ENCODE data around the gene ACTRT3.

The ACTRT3 gene

GRCh38 chr3:169804681-169805080 is 35.3 kb upstream of the ACTRT3 start:
- WGBS, 2 experiments: 86% methylated on average over 2 of the region's 3 CpGs; no CpG with 5 or more reads in 1 of the 2 experiments
- H3K27ac ChIP-seq (ENCODE audit: insufficient read depth, low read depth, low read length, poor library complexity, severe bottlenecking): no peak overlapping the region
- H3K9me3 ChIP-seq (ENCODE audit: control insufficient read depth, low read length): no peaks in the 10 kb centered on the region
- no peaks in the 10 kb centered on the region for H3K4me1 ChIP-seq (ENCODE audit: control insufficient read depth, insufficient read depth, low read length)
- H3K36me3 ChIP-seq (ENCODE audit: control insufficient read depth, insufficient read depth, low read length): peaks cover 4% of the 10 kb centered on the region
- no peaks in the 10 kb centered on the region for H3K27me3 ChIP-seq (ENCODE audit: control insufficient read depth, insufficient read depth, low read length, poor library complexity, severe bottlenecking)
- no peak overlapping the region for H3K4me3 ChIP-seq (ENCODE audit: insufficient read depth, low read depth, low read length)

DNA sequence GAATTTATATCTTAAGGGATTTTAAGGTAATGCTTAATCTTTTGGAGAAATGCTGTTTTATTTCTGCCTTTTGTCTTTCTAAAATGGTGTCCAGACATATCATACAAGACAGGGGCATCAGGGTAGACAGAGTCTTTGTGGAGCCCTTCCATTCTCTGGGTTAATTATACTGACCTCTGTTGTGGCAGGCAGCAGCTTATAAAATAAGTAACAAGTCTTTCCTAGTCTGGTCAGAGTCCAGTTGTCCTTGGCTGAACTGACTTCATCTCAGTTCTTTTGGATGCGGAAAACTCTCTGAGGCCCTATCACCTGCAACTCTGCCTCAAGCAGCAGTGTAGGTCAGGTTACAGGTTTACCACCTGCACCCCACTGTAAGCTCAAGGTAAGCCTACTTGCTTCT is 23.0 kb upstream of the ACTRT3 start:
- H3K9me3 ChIP-seq (ENCODE audit: control insufficient read depth, low read length): no peaks in the 10 kb centered on the region
- no peak overlapping the region for H3K4me3 ChIP-seq (ENCODE audit: insufficient read depth, low read depth, low read length)
- 88 to 98% methylated on average over 1 of the region's 1 CpG for whole genome bisulfite sequencing, 2 experiments
- H3K27me3 ChIP-seq (ENCODE audit: control insufficient read depth, insufficient read depth, low read length, poor library complexity, severe bottlenecking): no peaks in the 10 kb centered on the region
- H3K4me1 ChIP-seq (ENCODE audit: control insufficient read depth, insufficient read depth, low read length): no peaks in the 10 kb centered on the region
- H3K27ac ChIP-seq (ENCODE audit: insufficient read depth, low read depth, low read length, poor library complexity, severe bottlenecking): no peak overlapping the region
- no peaks in the 10 kb centered on the region for H3K36me3 ChIP-seq (ENCODE audit: control insufficient read depth, insufficient read depth, low read length)

- Histone ChIP-seq H3K4me3 (ENCODE audit: insufficient read depth, low read depth, low read length) (no peak overlapping the region), H3K27me3 (ENCODE audit: control insufficient read depth, insufficient read depth, low read length, poor library complexity, severe bottlenecking) (no peaks in the 10 kb centered on the region), H3K9me3 (ENCODE audit: control insufficient read depth, low read length) (no peaks in the 10 kb centered on the region), H3K36me3 (ENCODE audit: control insufficient read depth, insufficient read depth, low read length) (peaks cover 4% of the 10 kb centered on the region), H3K27ac (ENCODE audit: insufficient read depth, low read depth, low read length, poor library complexity, severe bottlenecking) (no peak overlapping the region), H3K4me1 (ENCODE audit: control insufficient read depth, insufficient read depth, low read length) (no peaks in the 10 kb centered on the region)
- WGBS, 2 experiments: 92 to 94% methylated on average over 4 of the region's 4 CpGs
These were observed 21.5 kb upstream of the ACTRT3 start for GRCh38 chr3:169790687-169791429.

GRCh38 chr3:169790219-169790618 is 20.9 kb upstream of the ACTRT3 start:
- Histone ChIP-seq H3K27me3 (ENCODE audit: control insufficient read depth, insufficient read depth, low read length, poor library complexity, severe bottlenecking) (no peaks in the 10 kb centered on the region), H3K9me3 (ENCODE audit: control insufficient read depth, low read length) (no peaks in the 10 kb centered on the region), H3K4me1 (ENCODE audit: control insufficient read depth, insufficient read depth, low read length) (no peaks in the 10 kb centered on the region), H3K27ac (ENCODE audit: insufficient read depth, low read depth, low read length, poor library complexity, severe bottlenecking) (no peak overlapping the region), H3K36me3 (ENCODE audit: control insufficient read depth, insufficient read depth, low read length) (peaks cover 8% of the 10 kb centered on the region), H3K4me3 (ENCODE audit: insufficient read depth, low read depth, low read length) (no peak overlapping the region)

GRCh38 chr3:169787791-169788190 is 18.4 kb upstream of the ACTRT3 start:
- H3K4me3 ChIP-seq (ENCODE audit: insufficient read depth, low read depth, low read length): no peak overlapping the region
- no peak overlapping the region for H3K27ac ChIP-seq (ENCODE audit: insufficient read depth, low read depth, low read length, poor library complexity, severe bottlenecking)
- H3K9me3 ChIP-seq (ENCODE audit: control insufficient read depth, low read length): no peaks in the 10 kb centered on the region
- no peaks in the 10 kb centered on the region for H3K27me3 ChIP-seq (ENCODE audit: control insufficient read depth, insufficient read depth, low read length, poor library complexity, severe bottlenecking)
- peaks cover 14% of the 10 kb centered on the region for H3K36me3 ChIP-seq (ENCODE audit: control insufficient read depth, insufficient read depth, low read length)
- H3K4me1 ChIP-seq (ENCODE audit: control insufficient read depth, insufficient read depth, low read length): no peaks in the 10 kb centered on the region
- 83 to 88% methylated on average over 1 of the region's 1 CpG for WGBS, 2 experiments

DNA sequence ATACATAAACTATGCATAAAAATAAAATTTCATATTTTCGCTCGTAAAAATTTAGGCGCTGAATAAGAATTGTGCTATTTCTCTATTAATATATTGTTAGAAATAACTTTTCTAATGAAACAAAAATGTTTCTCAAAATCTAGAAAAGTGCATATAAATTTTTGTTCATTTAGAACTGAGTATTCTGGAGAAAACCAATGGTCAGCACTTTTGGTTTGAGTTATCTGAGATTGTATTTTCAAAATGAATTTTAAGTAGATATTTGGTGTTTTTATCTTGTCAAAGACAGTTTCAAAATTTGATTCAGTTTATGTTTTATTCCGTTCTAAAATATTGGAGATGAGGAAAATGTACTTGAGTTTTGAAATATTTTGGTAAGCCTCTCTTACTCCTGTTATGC is 17.8 kb upstream of the ACTRT3 start:
- H3K27me3 ChIP-seq (ENCODE audit: control insufficient read depth, insufficient read depth, low read length, poor library complexity, severe bottlenecking): no peaks in the 10 kb centered on the region
- no peaks in the 10 kb centered on the region for H3K4me1 ChIP-seq (ENCODE audit: control insufficient read depth, insufficient read depth, low read length)
- peaks cover 20% of the 10 kb centered on the region for H3K36me3 ChIP-seq (ENCODE audit: control insufficient read depth, insufficient read depth, low read length)
- WGBS, 2 experiments: 100% methylated on average over 1 of the region's 4 CpGs
- H3K4me3 ChIP-seq (ENCODE audit: insufficient read depth, low read depth, low read length): no peak overlapping the region
- no peaks in the 10 kb centered on the region for H3K9me3 ChIP-seq (ENCODE audit: control insufficient read depth, low read length)
- no peak overlapping the region for H3K27ac ChIP-seq (ENCODE audit: insufficient read depth, low read depth, low read length, poor library complexity, severe bottlenecking)

DNA sequence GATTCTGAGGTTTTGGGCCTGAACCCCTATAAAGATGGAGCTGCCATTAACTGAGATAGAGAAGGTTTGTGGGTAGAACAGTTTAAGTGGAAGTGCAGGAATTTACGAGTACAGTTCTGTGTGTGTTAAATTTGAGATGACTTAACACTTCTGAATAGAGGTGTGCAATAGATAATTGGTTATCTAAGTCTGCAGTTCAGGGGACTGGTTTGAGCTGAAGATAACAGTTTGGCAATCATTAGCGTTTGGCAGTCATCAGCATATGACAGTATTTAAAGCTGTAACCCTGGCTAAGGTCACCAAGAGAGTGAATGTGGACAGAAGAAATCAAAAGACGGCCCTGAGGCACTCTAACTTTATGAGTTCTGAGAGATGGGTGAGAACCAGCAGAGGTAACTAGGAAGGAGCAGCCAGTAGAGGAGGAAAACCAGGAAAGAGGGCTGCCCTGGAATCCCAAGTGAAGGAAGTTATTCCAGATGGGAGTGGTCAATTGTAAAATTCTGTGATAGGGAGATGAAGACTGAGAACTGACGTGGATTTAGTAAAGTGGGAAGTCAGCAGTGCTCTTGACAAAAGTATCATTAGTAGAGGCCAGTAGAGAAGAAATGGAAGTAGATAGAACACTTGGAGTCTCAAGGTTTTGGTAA is 12.0 kb upstream of the ACTRT3 start:
- Histone ChIP-seq H3K36me3 (ENCODE audit: control insufficient read depth, insufficient read depth, low read length) (peaks cover 34% of the 10 kb centered on the region), H3K27ac (ENCODE audit: insufficient read depth, low read depth, low read length, poor library complexity, severe bottlenecking) (no peak overlapping the region), H3K27me3 (ENCODE audit: control insufficient read depth, insufficient read depth, low read length, poor library complexity, severe bottlenecking) (no peaks in the 10 kb centered on the region), H3K9me3 (ENCODE audit: control insufficient read depth, low read length) (no peaks in the 10 kb centered on the region), H3K4me1 (ENCODE audit: control insufficient read depth, insufficient read depth, low read length) (no peaks in the 10 kb centered on the region), H3K4me3 (ENCODE audit: insufficient read depth, low read depth, low read length) (no peak overlapping the region)
- WGBS, 2 experiments: 94 to 95% methylated on average over 4 of the region's 4 CpGs

- no peak overlapping the region for H3K27ac ChIP-seq (ENCODE audit: insufficient read depth, low read depth, low read length, poor library complexity, severe bottlenecking)
- WGBS, 2 experiments: 95 to 96% methylated on average over 2 of the region's 2 CpGs
These were observed 11.4 kb upstream of the ACTRT3 start for GRCh38 chr3:169780742-169781141.

GRCh38 chr3:169777822-169778221 is 8.5 kb upstream of the ACTRT3 start:
- no peaks in the 10 kb centered on the region for H3K27me3 ChIP-seq (ENCODE audit: control insufficient read depth, insufficient read depth, low read length, poor library complexity, severe bottlenecking)
- peaks cover 31% of the 10 kb centered on the region for H3K36me3 ChIP-seq (ENCODE audit: control insufficient read depth, insufficient read depth, low read length)
- WGBS, 2 experiments: 69 to 71% methylated on average over 4 of the region's 4 CpGs
- H3K9me3 ChIP-seq (ENCODE audit: control insufficient read depth, low read length): no peaks in the 10 kb centered on the region
- H3K27ac ChIP-seq (ENCODE audit: insufficient read depth, low read depth, low read length, poor library complexity, severe bottlenecking): no peak overlapping the region
- H3K4me3 ChIP-seq (ENCODE audit: insufficient read depth, low read depth, low read length): no peak overlapping the region
- H3K4me1 ChIP-seq (ENCODE audit: control insufficient read depth, insufficient read depth, low read length): peaks cover 6% of the 10 kb centered on the region

More at GRCh38 chr3:169780742-169781141, 11.4 kb upstream of the ACTRT3 start:
- H3K9me3 ChIP-seq (ENCODE audit: control insufficient read depth, low read length): no peaks in the 10 kb centered on the region
- peaks cover 32% of the 10 kb centered on the region for H3K36me3 ChIP-seq (ENCODE audit: control insufficient read depth, insufficient read depth, low read length)
- no peak overlapping the region for H3K4me3 ChIP-seq (ENCODE audit: insufficient read depth, low read depth, low read length)
- no peaks in the 10 kb centered on the region for H3K27me3 ChIP-seq (ENCODE audit: control insufficient read depth, insufficient read depth, low read length, poor library complexity, severe bottlenecking)
- H3K4me1 ChIP-seq (ENCODE audit: control insufficient read depth, insufficient read depth, low read length): no peaks in the 10 kb centered on the region

- no peaks in the 10 kb centered on the region for H3K9me3 ChIP-seq (ENCODE audit: control insufficient read depth, low read length)
- peak overlapping the region; percentile 100 for H3K4me3 ChIP-seq (ENCODE audit: insufficient read depth, low read depth, low read length)
- peaks cover 6% of the 10 kb centered on the region for H3K4me1 ChIP-seq (ENCODE audit: control insufficient read depth, insufficient read depth, low read length)
- no peaks in the 10 kb centered on the region for H3K27me3 ChIP-seq (ENCODE audit: control insufficient read depth, insufficient read depth, low read length, poor library complexity, severe bottlenecking)
- H3K27ac ChIP-seq (ENCODE audit: insufficient read depth, low read depth, low read length, poor library complexity, severe bottlenecking): no peak overlapping the region
- peaks cover 11% of the 10 kb centered on the region for H3K36me3 ChIP-seq (ENCODE audit: control insufficient read depth, insufficient read depth, low read length)
- 68 to 72% methylated on average over 5 of the region's 5 CpGs for WGBS, 2 experiments
These were observed 4.8 kb upstream of the ACTRT3 start for GRCh38 chr3:169774186-169774585.

All from ectodermal cell (in vitro differentiated cells).